Upper lobe of left lung (tissue), 4 donors: Measurements from ENCODE around the gene FAM151B.

ENCODE experiments used
- POLR2A ChIP-seq, 4 donors: fragments of 450-650 bp; IDR thresholded peaks; one replicate each; pipeline ENCODE4 v1.5.1; 2016 to 2017; ENCODE audit warnings: antibody characterized with exemption in 4 of 4, mild to moderate bottlenecking in 2 of 4
- POLR2AphosphoS5 ChIP-seq, 2 donors: sonication (generic); formaldehyde crosslinking; IDR thresholded peaks; one replicate each; pipeline ENCODE4 v1.5.1; 2017; ENCODE audit warnings: antibody characterized with exemption in 2 of 2
- TF ChIP-seq, protein P1 (sequence below), 6 experiments: fragments of 450-650 bp in 4 of 6; fragments of 200-600 bp in 2 of 6; sonication (generic) in 2 of 6; IDR thresholded peaks; one replicate each; pipeline ENCODE4 v1.5.1; 2016 to 2019; ENCODE audit warnings: antibody characterized with exemption in 6 of 6

DNA sequence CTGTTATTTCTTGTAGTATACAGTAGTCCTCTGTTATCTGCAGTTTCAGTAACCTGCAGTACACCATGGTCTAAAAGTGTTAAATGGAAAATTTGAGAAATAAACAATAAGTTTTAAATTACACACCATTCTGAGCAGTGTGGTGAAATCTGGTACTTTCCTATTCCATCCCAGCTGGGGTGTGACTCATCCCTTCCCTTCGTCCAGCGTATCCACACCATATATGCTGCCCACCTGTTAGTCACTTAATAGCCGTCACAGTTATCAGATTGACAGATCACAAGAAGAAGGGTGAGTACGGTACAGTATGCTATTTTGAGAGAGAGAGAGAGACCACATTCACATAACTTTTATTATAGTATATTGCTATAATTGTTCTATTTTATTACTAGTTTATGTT is 28.9 kb downstream of the FAM151B start:
- TF ChIP-seq, protein P1, sequence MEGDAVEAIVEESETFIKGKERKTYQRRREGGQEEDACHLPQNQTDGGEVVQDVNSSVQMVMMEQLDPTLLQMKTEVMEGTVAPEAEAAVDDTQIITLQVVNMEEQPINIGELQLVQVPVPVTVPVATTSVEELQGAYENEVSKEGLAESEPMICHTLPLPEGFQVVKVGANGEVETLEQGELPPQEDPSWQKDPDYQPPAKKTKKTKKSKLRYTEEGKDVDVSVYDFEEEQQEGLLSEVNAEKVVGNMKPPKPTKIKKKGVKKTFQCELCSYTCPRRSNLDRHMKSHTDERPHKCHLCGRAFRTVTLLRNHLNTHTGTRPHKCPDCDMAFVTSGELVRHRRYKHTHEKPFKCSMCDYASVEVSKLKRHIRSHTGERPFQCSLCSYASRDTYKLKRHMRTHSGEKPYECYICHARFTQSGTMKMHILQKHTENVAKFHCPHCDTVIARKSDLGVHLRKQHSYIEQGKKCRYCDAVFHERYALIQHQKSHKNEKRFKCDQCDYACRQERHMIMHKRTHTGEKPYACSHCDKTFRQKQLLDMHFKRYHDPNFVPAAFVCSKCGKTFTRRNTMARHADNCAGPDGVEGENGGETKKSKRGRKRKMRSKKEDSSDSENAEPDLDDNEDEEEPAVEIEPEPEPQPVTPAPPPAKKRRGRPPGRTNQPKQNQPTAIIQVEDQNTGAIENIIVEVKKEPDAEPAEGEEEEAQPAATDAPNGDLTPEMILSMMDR (IDR thresholded peaks at IDR 0.05) = no peak
- TF ChIP-seq POLR2A (IDR thresholded peaks at IDR 0.05) (no peak), POLR2AphosphoS5 (IDR thresholded peaks at IDR 0.05) (no peak)
